ENCODE results near the gene RNF138.

GRCh38 chr18:32112826-32113225, 21.2 kb downstream of the RNF138 start:
- no peak for TF ChIP-seq CTCF (IDR thresholded peaks at IDR 0.05; ENCODE audit: poor library complexity)
- TF ChIP-seq EZH2 (IDR thresholded peaks at IDR 0.05; ENCODE audit: borderline replicate concordance), result no peak
